SK-N-SH (cell line): ENCODE measurements around the gene PLCB1. TPM values are rescaled to one million over a fixed set of nuclear protein-coding genes. Genes with fewer than 3 reads are reported as not detected.

ENCODE experiments used
- CTCF ChIA-PET: fragments of 300-600, 350-600 bp; formaldehyde crosslinking; extraction: SDS; loops from one replicate; lab custom pipeline; 2021; lab: Yijun Ruan, JAX
- POLR2A ChIA-PET: fragments of 350-600 bp; sonication (Branson Sonifier 250); formaldehyde crosslinking; extraction: SDS; loops from one replicate; lab custom pipeline; 2020; ENCODE audit warnings: antibody characterized with exemption, inconsistent platforms; lab: Yijun Ruan, JAX
- DNase-seq: peaks from one replicate; pipeline ENCODE4 v3.0.0; 2012
- H2AFZ ChIP-seq: fragments of 200-600 bp; sonication (generic); 2 replicates; pipeline ENCODE4 v1.8.1; 2016; ENCODE audit warnings: antibody characterized with exemption, mild to moderate bottlenecking, low read depth
- H3F3A ChIP-seq: fragments of 200-600 bp; sonication (generic); replicated peaks from 2 replicates; pipeline ENCODE3; 2016; ENCODE audit warnings: antibody characterized with exemption, mild to moderate bottlenecking; ENCODE audit not compliant: insufficient read depth
- H3K27ac ChIP-seq, 2 experiments: fragments of 200-500 bp in 1 of 2; fragments of 200-600 bp in 1 of 2; sonication (Bioruptor generic) in 1 of 2; sonication (generic), shearing (Covaris generic) in 1 of 2; 2 replicates each; pipeline versions ENCODE4 v1.5.1 to v1.6.1; 2014 to 2016; ENCODE audit warnings: low read depth in 2 of 2, inconsistent platforms in 1 of 2, low read length in 1 of 2, mild to moderate bottlenecking in 1 of 2, mixed read lengths in 1 of 2
- H3K27me3 ChIP-seq: fragments of 200-600 bp; sonication (generic), shearing (Covaris generic); 2 replicates; pipeline ENCODE4 v1.6.1; 2016; ENCODE audit warnings: mixed run types; ENCODE audit not compliant: insufficient read depth
- H3K36me3 ChIP-seq, 2 experiments: fragments of 200-500 bp in 1 of 2; fragments of 200-600 bp in 1 of 2; sonication (Bioruptor generic) in 1 of 2; sonication (generic) in 1 of 2; replicated peaks in 1 of 2; 2 replicates each; pipeline versions ENCODE3 to v1.5.1; 2014 to 2016; ENCODE audit warnings: low read length in 1 of 2, mild to moderate bottlenecking in 1 of 2; ENCODE audit not compliant: insufficient read depth in 2 of 2, control insufficient read depth in 1 of 2
- H3K4me1 ChIP-seq, 2 experiments: fragments of 200-500 bp in 1 of 2; fragments of 200-600 bp in 1 of 2; sonication (Bioruptor generic) in 1 of 2; sonication (generic), shearing (Covaris generic) in 1 of 2; 2 replicates each; pipeline versions ENCODE4 v1.5.1 to v1.6.1; 2014 to 2016; ENCODE audit warnings: low read depth in 1 of 2, low read length in 1 of 2, mixed run types in 1 of 2; ENCODE audit not compliant: insufficient read depth in 2 of 2, control insufficient read depth in 1 of 2
- H3K4me2 ChIP-seq: fragments of 200-600 bp; sonication (generic), shearing (Covaris generic); 2 replicates; pipeline ENCODE4 v1.6.1; 2017; ENCODE audit warnings: mixed run types
- H3K4me3 ChIP-seq, 2 experiments: fragments of 200-500 bp in 1 of 2; fragments of 200-600 bp in 1 of 2; sonication (Bioruptor generic) in 1 of 2; sonication (generic), shearing (Covaris generic) in 1 of 2; 2 replicates each; pipeline versions ENCODE4 v1.5.1 to v1.8.1; 2014 to 2016; ENCODE audit warnings: low read depth in 2 of 2, inconsistent platforms in 1 of 2, low read length in 1 of 2, mild to moderate bottlenecking in 1 of 2, mixed read lengths in 1 of 2, moderate library complexity in 1 of 2
- H3K79me2 ChIP-seq: fragments of 200-600 bp; sonication (generic); 2 replicates; pipeline ENCODE4 v1.8.1; 2017; ENCODE audit warnings: mild to moderate bottlenecking; ENCODE audit not compliant: insufficient read depth
- H3K9ac ChIP-seq: fragments of 200-600 bp; sonication (generic); 2 replicates; pipeline ENCODE4 v1.6.1; 2017; ENCODE audit warnings: mixed run types
- H3K9me2 ChIP-seq: fragments of 200-600 bp; sonication (generic); 2 replicates; pipeline ENCODE4 v1.6.1; 2017; ENCODE audit warnings: mixed run types
- H3K9me3 ChIP-seq: fragments of 200-600 bp; sonication (generic); 2 replicates; pipeline ENCODE4 v1.6.1; 2017; ENCODE audit warnings: mixed run types, mild to moderate bottlenecking, moderate library complexity
- H4K20me1 ChIP-seq: fragments of 200-600 bp; sonication (generic); 2 replicates; pipeline ENCODE4 v1.6.1; 2017; ENCODE audit warnings: mild to moderate bottlenecking, mixed run types; ENCODE audit not compliant: insufficient read depth
- EZH2phosphoT487 ChIP-seq: fragments of 200-600 bp; sonication (generic); IDR thresholded peaks from 2 replicates; pipeline ENCODE4 v1.6.1; 2017; ENCODE audit warnings: low read depth, mixed run types, mild to moderate bottlenecking, antibody characterized with exemption, moderate library complexity, borderline replicate concordance
- FOSL2 ChIP-seq: IDR thresholded peaks from 2 replicates; pipeline ENCODE4 v1.4.0; 2012; ENCODE audit warnings: low read depth, mild to moderate bottlenecking, moderate library complexity, borderline replicate concordance
- FOXJ3 ChIP-seq: sonication (generic); formaldehyde crosslinking; IDR thresholded peaks from 2 replicates; pipeline ENCODE4 v1.5.1; 2020; ENCODE audit warnings: mild to moderate bottlenecking, missing genetic modification reagents
- FOXM1 ChIP-seq: IDR thresholded peaks from 2 replicates; pipeline ENCODE4 v1.4.0; 2012; ENCODE audit warnings: low read depth, mild to moderate bottlenecking
- GABPA ChIP-seq: IDR thresholded peaks from 2 replicates; pipeline ENCODE4 v1.4.0; 2012; ENCODE audit warnings: low read depth, mild to moderate bottlenecking
- GATA2 ChIP-seq: sonication (generic); formaldehyde crosslinking; IDR thresholded peaks from 2 replicates; pipeline ENCODE4 v1.5.0; 2020; ENCODE audit warnings: mild to moderate bottlenecking, missing genetic modification reagents
- MXI1 ChIP-seq: IDR thresholded peaks from 2 replicates; pipeline ENCODE4 v1.6.1; 2012; ENCODE audit warnings: mild to moderate bottlenecking, low read depth, low read length, improper control_type of control experiment
- POLR2AphosphoS5 ChIP-seq: IDR thresholded peaks from 2 replicates; pipeline ENCODE4 v1.6.1; 2012; ENCODE audit warnings: low read depth, low read length
- REST ChIP-seq: IDR thresholded peaks from 2 replicates; pipeline ENCODE4 v1.6.1; 2012; ENCODE audit warnings: mild to moderate bottlenecking, low read depth, low read length, moderate library complexity
- RXRA ChIP-seq: IDR thresholded peaks from 2 replicates; pipeline ENCODE4 v1.4.0; 2012; ENCODE audit warnings: low read depth, mild to moderate bottlenecking, borderline replicate concordance
- SMC3 ChIP-seq: IDR thresholded peaks from 2 replicates; pipeline ENCODE4 v1.6.1; 2012; ENCODE audit warnings: low read depth, low read length, improper control_type of control experiment
- TAF1 ChIP-seq: IDR thresholded peaks from 2 replicates; pipeline ENCODE4 v1.6.1; 2012; ENCODE audit warnings: low read depth, mild to moderate bottlenecking, low read length, moderate library complexity, borderline replicate concordance
- TCF12 ChIP-seq: IDR thresholded peaks from 2 replicates; pipeline ENCODE4 v1.4.0; 2012
- YY1 ChIP-seq: IDR thresholded peaks from 2 replicates; pipeline ENCODE4 v1.4.0; 2012; ENCODE audit warnings: low read depth, mild to moderate bottlenecking
- WGBS: methylation state at CpG from one replicate; pipeline ENCODE4 v1.1.6; 2017; ENCODE audit warnings: low lambda C conversion rate; 5-methylcytosine and 5-hydroxymethylcytosine counted together
- polyA plus RNA-seq, 3 experiments: library from polyadenylated mRNA; depleted of rRNA; stranded (reverse); fragments of >200 nt; gene quantifications; 2 replicates each; pipeline ENCODE4 v1.2.3, GENCODE V29; 2012
- TF ChIP-seq, protein P1 (sequence below): IDR thresholded peaks from 2 replicates; pipeline ENCODE4 v1.4.0; 2012; ENCODE audit warnings: low read depth, borderline replicate concordance

Gene PLCB1
- polyA plus RNA-seq, 1 of the 3 experiments (the other 2 are of a cell fraction), result 10.5 TPM

- Histone ChIP-seq H3K9me3 (no peaks in the 10 kb centered on the region), H3K27ac (peak overlapping the region in 1 of 2 experiments; percentile 77; a peak in 1 of 4 replicates), H3F3A (peaks cover 14% of the 10 kb centered on the region), H3K36me3 (peaks cover 0 to 4% of the 10 kb centered on the region in 2 experiments), H3K9ac (peak overlapping the region; percentile 0; the same call in 1 of the 2 replicates), H3K27me3 (no peaks in the 10 kb centered on the region), H3K9me2 (no peaks in the 10 kb centered on the region), H3K4me1 (peaks cover 0 to 18% of the 10 kb centered on the region in 2 experiments; a peak in 2 of 4 replicates), H2AFZ (no peak overlapping the region), H4K20me1 (no peaks in the 10 kb centered on the region), H3K4me3 (no peak overlapping the region), H3K4me2 (no peak overlapping the region), H3K79me2 (peaks cover 46% of the 10 kb centered on the region; the same call in 1 of the 2 replicates)
- 88% methylated on average over 2 of the region's 2 CpGs for WGBS
- ChIA-PET CTCF (no interaction called here), POLR2A (no interaction called here)
- TF ChIP-seq FOXM1 (no peak), POLR2AphosphoS5 (no peak)
- no peak for DNase-seq
Measured at GRCh38 chr20:8162610-8163009, 30.5 kb downstream of the PLCB1 start.

DNA sequence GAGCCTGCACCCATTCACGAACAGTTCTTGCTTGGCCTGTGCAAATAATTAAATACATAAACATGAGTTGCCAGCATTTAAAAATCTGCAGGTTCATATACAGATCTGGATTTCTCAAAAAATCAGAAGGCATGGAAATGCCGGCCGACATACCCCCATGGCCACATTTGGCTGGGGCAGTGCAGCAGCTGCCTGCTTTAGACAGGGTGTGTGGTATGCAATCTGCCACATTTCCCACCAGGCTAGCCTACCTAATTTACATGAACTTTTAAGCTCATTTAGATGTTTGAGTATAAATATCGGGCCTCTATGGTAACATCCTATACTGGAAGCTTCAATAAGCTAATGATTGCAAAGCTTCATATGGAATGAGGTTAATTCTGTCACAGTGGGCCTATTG is 31.5 kb downstream of the PLCB1 start:
- H3K9me3 ChIP-seq, result no peaks in the 10 kb centered on the region
- no peaks in the 10 kb centered on the region for H3K27me3 ChIP-seq
- H3K27ac ChIP-seq, result no peak overlapping the region
- peaks cover 46% of the 10 kb centered on the region; the same call in 1 of the 2 replicates for H3K79me2 ChIP-seq
- H4K20me1 ChIP-seq, result no peaks in the 10 kb centered on the region
- no peak overlapping the region for H3K4me3 ChIP-seq
- no peak for DNase-seq
- CTCF ChIA-PET, result interaction anchor here (1.0 kb wide), 1 partner anchor 559 kb away, joined by 3 read pairs; no protein-coding TSS in a partner anchor
- no peak for TF ChIP-seq REST
- no peak for TF ChIP-seq FOXJ3 (CRISPR knock-in tag)
- TF ChIP-seq GATA2 (CRISPR knock-in tag), result no peak
- no peak for TF ChIP-seq TCF12
- no peak for TF ChIP-seq RXRA
- TF ChIP-seq SMC3, result no peak
- no peak for TF ChIP-seq MXI1
- TF ChIP-seq, protein P1, sequence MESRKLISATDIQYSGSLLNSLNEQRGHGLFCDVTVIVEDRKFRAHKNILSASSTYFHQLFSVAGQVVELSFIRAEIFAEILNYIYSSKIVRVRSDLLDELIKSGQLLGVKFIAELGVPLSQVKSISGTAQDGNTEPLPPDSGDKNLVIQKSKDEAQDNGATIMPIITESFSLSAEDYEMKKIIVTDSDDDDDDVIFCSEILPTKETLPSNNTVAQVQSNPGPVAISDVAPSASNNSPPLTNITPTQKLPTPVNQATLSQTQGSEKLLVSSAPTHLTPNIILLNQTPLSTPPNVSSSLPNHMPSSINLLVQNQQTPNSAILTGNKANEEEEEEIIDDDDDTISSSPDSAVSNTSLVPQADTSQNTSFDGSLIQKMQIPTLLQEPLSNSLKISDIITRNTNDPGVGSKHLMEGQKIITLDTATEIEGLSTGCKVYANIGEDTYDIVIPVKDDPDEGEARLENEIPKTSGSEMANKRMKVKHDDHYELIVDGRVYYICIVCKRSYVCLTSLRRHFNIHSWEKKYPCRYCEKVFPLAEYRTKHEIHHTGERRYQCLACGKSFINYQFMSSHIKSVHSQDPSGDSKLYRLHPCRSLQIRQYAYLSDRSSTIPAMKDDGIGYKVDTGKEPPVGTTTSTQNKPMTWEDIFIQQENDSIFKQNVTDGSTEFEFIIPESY, result no peak
- no peak for TF ChIP-seq TAF1
- TF ChIP-seq YY1, result no peak
- no peak for TF ChIP-seq EZH2phosphoT487
- TF ChIP-seq FOSL2, result no peak
- no peak for TF ChIP-seq GABPA
- 83% methylated on average over 4 of the region's 4 CpGs for WGBS
- H3F3A ChIP-seq, result peaks cover 14% of the 10 kb centered on the region
- H3K4me2 ChIP-seq, result no peak overlapping the region
- H3K9ac ChIP-seq, result no peak overlapping the region
- no peaks in the 10 kb centered on the region for H3K9me2 ChIP-seq
- H2AFZ ChIP-seq, result no peak overlapping the region
- peaks cover 0 to 18% of the 10 kb centered on the region in 2 experiments; a peak in 2 of 4 replicates for H3K4me1 ChIP-seq
- H3K36me3 ChIP-seq, result no peaks in the 10 kb centered on the region
- POLR2A ChIA-PET, result no interaction called here
